OCI-LY7 (cell line): ENCODE data around the gene ATP6AP1. TPM values are rescaled to one million over a fixed set of nuclear protein-coding genes. Genes with fewer than 3 reads are reported as not detected.
A peak's percentile ranks its signal among the peaks of the same experiment; 100 is the strongest.

ENCODE experiments used
- BruUV-seq: library from RNA; stranded (reverse); fragments of 400-500 nt; replicated peaks from 2 replicates; lab custom pipeline; 2021; lab: Mats Ljungman, UMichigan
- CTCF ChIA-PET: fragments of 300-600 bp; sonication (Branson Sonifier 250); formaldehyde crosslinking; loops from one replicate; lab custom pipeline; 2022; ENCODE audit warnings: antibody characterized with exemption; ENCODE audit not compliant: unreplicated experiment; lab: Charles Lee
- POLR2A ChIA-PET: fragments of 300-600 bp; sonication (Branson Sonifier 250); formaldehyde crosslinking; loops from one replicate; lab custom pipeline; 2022; ENCODE audit warnings: antibody characterized with exemption; lab: Charles Lee
- DNase-seq: peaks from one replicate; pipeline ENCODE4 v3.0.0-alpha.2; 2015; ENCODE audit warnings: low spot score
- H2AFZ ChIP-seq: fragments of 200-600 bp; sonication (generic), shearing (Covaris generic); 2 replicates; pipeline ENCODE4 v1.6.1; 2014; ENCODE audit warnings: mild to moderate bottlenecking, antibody characterized with exemption, low read length, moderate library complexity
- H3K27ac ChIP-seq: fragments of 200-600 bp; sonication (generic); 2 replicates; pipeline ENCODE4 v1.5.1; 2014; ENCODE audit warnings: mixed run types, low read depth, mild to moderate bottlenecking, moderate library complexity, low read length, inconsistent platforms; ENCODE audit not compliant: poor library complexity, severe bottlenecking
- H3K36me3 ChIP-seq: fragments of 200-600 bp; sonication (generic); 2 replicates; pipeline ENCODE4 v1.6.1; 2014; ENCODE audit warnings: mild to moderate bottlenecking, antibody characterized with exemption, low read length, moderate library complexity, mixed read lengths; ENCODE audit not compliant: insufficient read depth
- H3K4me1 ChIP-seq: fragments of 200-600 bp; sonication (generic); 2 replicates; pipeline ENCODE4 v1.5.1; 2014; ENCODE audit warnings: mild to moderate bottlenecking, low read length; ENCODE audit not compliant: insufficient read depth, poor library complexity, severe bottlenecking
- H3K4me2 ChIP-seq: fragments of 200-600 bp; sonication (generic); 2 replicates; pipeline ENCODE4 v1.6.1; 2014; ENCODE audit warnings: mild to moderate bottlenecking, low read length
- H3K4me3 ChIP-seq: fragments of 200-600 bp; sonication (generic); 2 replicates; pipeline ENCODE4 v1.5.1; 2014; ENCODE audit warnings: mild to moderate bottlenecking, low read depth, low read length; ENCODE audit not compliant: poor library complexity, severe bottlenecking
- H3K79me2 ChIP-seq: fragments of 200-600 bp; sonication (generic); 2 replicates; pipeline ENCODE4 v1.6.1; 2016; ENCODE audit warnings: low read depth, mild to moderate bottlenecking, low read length, moderate library complexity, mixed read lengths; ENCODE audit not compliant: insufficient read depth
- H3K9me2 ChIP-seq: fragments of 200-600 bp; sonication (generic); 2 replicates; pipeline ENCODE4 v1.6.1; 2016; ENCODE audit warnings: mild to moderate bottlenecking, low read length, mixed read lengths; ENCODE audit not compliant: insufficient read depth
- H3K9me3 ChIP-seq: fragments of 200-600 bp; sonication (generic); 2 replicates; pipeline ENCODE4 v1.6.1; 2014; ENCODE audit warnings: mild to moderate bottlenecking, mixed run types, low read length, mixed read lengths
- H4K20me1 ChIP-seq: fragments of 200-600 bp; sonication (generic); 2 replicates; pipeline ENCODE4 v1.6.1; 2014; ENCODE audit warnings: mild to moderate bottlenecking, antibody characterized with exemption, low read length, moderate library complexity, mixed read lengths; ENCODE audit not compliant: insufficient read depth
- CTCF ChIP-seq: fragments of 200-600 bp; sonication (generic); conservative IDR thresholded peaks from 2 replicates; pipeline ENCODE4 v1.5.1; 2014; ENCODE audit warnings: mild to moderate bottlenecking, antibody characterized with exemption, low read length, moderate library complexity, mixed read lengths
- EZH2phosphoT487 ChIP-seq: fragments of 200-600 bp; sonication (generic); IDR thresholded peaks from 2 replicates; pipeline ENCODE4 v1.6.1; 2018; ENCODE audit warnings: low read depth, borderline replicate concordance, mild to moderate bottlenecking, mixed run types, antibody characterized with exemption, low read length, moderate library complexity, mixed read lengths
- intact Hi-C: fragments of 100-400 bp; cut with micrococcal nuclease; formaldehyde crosslinking; loops from one replicate; pipeline ENCODE4 v1.10.0; 2022; ENCODE audit not compliant: unreplicated experiment
- total RNA-seq, 2 experiments: library from RNA; depleted of rRNA in 1 of 2; stranded (reverse); fragments of >200 nt in 1 of 2; shearing (Covaris generic) in 1 of 2; gene quantifications; 2 replicates each; pipeline ENCODE4 v1.2.3, GENCODE V29; 2014 to 2022

ATP6AP1 gene
- total RNA-seq, 2 experiments from 2014 or later: 26.4 to 39.5 TPM

DNA sequence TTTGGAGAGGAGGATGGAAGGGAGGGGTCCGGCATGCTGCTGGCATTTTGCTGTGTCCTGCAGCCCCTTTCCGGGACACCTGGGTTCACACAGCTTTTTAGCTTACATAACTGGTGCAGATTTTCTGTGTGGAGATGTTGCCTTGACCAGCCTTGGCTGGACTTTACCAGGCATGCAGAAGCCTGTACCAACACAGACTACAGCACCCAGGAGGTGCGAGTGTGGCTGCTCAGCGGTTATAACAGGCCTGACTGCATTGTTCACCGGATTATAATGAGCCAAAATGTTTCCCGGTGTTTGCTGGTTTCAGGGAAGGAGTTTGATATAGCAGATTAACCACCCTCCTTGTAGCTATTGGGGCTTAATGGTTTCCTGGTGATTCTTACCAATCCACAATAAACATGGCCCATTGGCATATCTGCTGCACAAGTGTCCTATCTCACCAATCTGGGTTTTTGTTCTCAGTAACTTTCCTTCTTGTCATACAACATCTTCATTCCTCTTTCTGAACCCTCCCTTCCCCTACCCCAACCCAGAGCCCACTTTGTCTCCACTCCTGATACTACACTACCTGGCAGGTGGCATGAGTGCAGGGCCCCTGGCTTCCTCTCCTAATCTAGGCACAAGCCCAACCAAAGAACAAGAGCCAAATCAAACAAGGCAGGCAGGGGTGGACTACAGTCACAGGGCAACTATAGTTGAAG is 26.4 kb upstream of the ATP6AP1 start:
- H4K20me1 ChIP-seq: no peaks in the 10 kb centered on the region
- H3K4me2 ChIP-seq: no peak overlapping the region
- intact Hi-C loops: loop anchor here (5.0 kb wide), 1 partner anchor 130 kb away; no protein-coding TSS in a partner anchor
- peak; percentile 11 for DNase-seq
- peak overlapping the region; percentile 39 for H3K27ac ChIP-seq
- H3K79me2 ChIP-seq: peaks cover 11% of the 10 kb centered on the region; the same call in 1 of the 2 replicates
- no peaks in the 10 kb centered on the region for H3K9me2 ChIP-seq
- no TSS peak for BruUV-seq
- POLR2A ChIA-PET: no interaction called here
- H3K9me3 ChIP-seq: no peaks in the 10 kb centered on the region
- H3K4me3 ChIP-seq: no peak overlapping the region
- TF ChIP-seq EZH2phosphoT487: no peak
- no peak overlapping the region for H2AFZ ChIP-seq
- CTCF ChIA-PET: interaction anchor here (0.5 kb wide), 1 partner anchor 52 kb away, joined by 4 read pairs; no protein-coding TSS in a partner anchor
- peaks cover 38% of the 10 kb centered on the region for H3K36me3 ChIP-seq
- H3K4me1 ChIP-seq: peaks cover 9% of the 10 kb centered on the region

GRCh38 chrX:154402622-154403127 is 25.8 kb upstream of the ATP6AP1 start:
- intact Hi-C loops: loop anchor here (5.0 kb wide), 1 partner anchor 130 kb away; no protein-coding TSS in a partner anchor

More at GRCh38 chrX:154402622-154403127, 25.8 kb upstream of the ATP6AP1 start:
- BruUV-seq: no TSS peak
- Histone ChIP-seq H3K4me2 (no peak overlapping the region), H3K9me2 (no peaks in the 10 kb centered on the region), H3K27ac (no peak overlapping the region), H3K4me1 (peaks cover 9% of the 10 kb centered on the region), H2AFZ (no peak overlapping the region), H3K36me3 (peaks cover 38% of the 10 kb centered on the region), H4K20me1 (no peaks in the 10 kb centered on the region), H3K9me3 (no peaks in the 10 kb centered on the region), H3K79me2 (peaks cover 10% of the 10 kb centered on the region; the same call in 1 of the 2 replicates), H3K4me3 (no peak overlapping the region)
- TF ChIP-seq CTCF: no peak
- TF ChIP-seq EZH2phosphoT487: no peak
- POLR2A ChIA-PET: no interaction called here
- no peak for DNase-seq
- CTCF ChIA-PET: interaction anchor here (0.5 kb wide), 1 partner anchor 53 kb away, joined by 4 read pairs; no protein-coding TSS in a partner anchor
